ENCODE measurements around the gene KCNK6. TPM values are rescaled to one million over a fixed set of nuclear protein-coding genes. Genes with fewer than 3 reads are reported as not detected.

The KCNK6 gene
- total RNA-seq, 1 experiment from 2014 or later = 3.2 TPM

GRCh38 chr19:38294090-38294489, 25.6 kb upstream of the KCNK6 start:
- no peak for DNase-seq (ENCODE audit: low read depth)

DNA sequence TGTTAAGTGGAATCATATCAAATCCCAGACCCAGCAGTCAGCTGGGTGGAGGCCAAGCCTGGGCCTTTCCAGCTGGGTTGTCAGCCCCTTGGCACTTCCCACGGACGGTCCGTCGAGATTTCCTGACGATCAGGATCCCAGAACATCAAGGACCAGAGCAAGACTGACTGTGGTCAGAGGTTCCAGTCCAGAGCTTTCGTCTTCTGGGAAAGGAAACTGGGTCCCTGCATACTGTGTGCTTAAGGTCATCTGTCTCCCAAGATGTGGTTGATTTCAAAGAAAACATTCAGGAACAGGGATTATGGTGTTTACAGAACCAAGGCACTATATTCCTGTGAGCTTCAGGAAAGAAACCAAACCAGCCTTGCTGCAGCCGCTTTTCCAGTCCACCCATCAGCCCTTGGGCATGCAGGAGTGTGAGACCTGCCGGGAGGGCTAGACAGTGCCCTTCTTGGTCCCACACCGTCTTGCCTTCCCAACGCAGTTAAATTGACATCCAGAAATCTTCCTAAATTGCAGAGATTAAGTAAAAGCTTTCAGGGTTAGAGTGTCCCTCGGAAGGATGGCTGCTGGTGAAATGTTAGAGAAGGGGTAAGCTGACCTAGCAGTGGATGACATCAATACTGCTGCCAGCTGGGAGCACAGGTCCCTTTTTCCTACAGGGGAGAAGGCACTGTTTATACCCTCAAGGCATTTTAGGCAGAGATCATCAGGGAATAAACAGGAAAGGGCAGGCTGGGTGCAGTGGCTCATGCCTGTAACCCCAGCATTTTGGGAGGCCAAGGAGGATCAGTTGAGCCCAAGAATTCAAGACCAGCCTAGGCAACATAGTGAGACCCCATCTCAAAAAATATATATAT, 20.6 kb upstream of the KCNK6 start:
- peak; percentile 59 for DNase-seq (ENCODE audit: low read depth)

GRCh38 chr19:38303517-38304351, 15.9 kb upstream of the KCNK6 start, which contains the start of gene C19orf33:
Gene C19orf33 (plus strand): TSS chr19:38304251. CDS start chr19:38304262, 11 bp downstream.
- no peak for DNase-seq (ENCODE audit: low read depth)

DNA sequence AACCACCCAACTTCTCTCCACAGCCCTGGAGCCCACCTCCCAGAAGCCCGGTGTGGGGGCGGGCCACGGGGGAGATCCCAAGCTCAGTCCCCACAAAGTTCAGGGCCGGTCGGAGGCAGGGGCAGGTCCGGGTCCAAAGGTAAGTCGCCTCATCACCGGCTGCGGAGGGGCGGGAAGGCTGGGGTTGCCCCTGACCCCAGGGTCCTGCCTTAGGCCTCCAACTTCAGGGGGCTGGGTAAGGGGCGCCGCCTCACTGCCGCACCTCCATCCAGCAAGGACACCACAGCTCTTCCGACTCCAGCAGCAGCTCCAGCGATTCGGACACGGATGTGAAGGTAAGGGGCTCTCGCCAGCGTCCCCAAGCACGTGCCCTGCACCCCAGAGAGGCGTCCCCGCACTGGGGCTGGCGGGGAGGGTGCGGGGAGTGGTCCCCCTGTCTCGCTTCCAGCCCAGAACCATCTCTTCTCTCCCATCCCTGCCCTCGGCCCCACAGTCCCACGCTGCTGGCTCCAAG, 15.2 kb upstream of the KCNK6 start:
- no peak for DNase-seq (ENCODE audit: low read depth)

DNA sequence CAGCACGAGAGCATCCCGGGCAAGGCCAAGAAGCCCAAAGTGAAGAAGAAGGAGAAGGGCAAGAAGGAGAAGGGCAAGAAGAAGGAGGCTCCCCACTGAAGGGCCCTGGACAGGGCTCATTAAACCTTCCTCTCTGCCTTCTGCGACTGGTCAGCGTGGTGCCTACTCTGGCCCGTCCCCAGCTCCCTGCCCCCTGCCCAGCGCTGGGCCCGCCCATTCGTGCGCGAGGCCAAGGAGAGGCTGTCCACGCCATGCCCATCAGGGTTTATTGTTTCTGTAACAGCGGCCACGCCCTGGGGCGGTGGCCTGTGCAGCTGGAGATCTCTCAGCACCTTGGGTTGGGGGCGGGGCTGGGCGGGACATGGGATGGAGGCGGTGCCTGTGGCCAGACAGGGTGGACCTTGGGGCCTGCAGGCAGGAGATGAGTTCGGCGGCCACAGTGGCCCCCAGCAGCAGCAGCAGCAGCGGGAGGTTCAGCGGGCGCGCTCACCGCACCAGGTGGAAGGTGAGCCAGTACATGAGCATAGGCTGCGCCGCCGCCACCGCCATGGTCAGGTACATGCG, 14.7 kb upstream of the KCNK6 start:
- DNase-seq (ENCODE audit: low read depth) = no peak

DNA sequence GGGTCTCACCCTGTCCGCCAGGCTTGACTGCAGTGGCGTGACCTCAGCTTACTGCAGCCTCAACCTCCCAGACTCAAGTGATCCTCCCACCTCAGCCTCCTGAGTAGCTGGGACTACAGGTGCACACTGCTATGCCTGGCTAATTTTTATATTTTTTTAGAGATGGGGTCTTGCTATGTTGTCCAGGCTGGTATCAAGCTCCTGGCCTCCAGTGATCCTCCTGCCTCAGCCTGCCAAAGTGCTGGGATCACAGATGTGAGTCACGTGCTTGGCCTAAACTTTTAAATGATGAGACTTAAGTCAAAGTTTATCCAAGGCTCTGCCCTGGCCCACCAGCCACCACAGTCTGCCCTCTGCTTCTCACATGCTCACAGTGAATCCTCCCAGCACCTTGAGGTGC, 13.4 kb upstream of the KCNK6 start:
- no peak for DNase-seq (ENCODE audit: low read depth)

- DNase-seq (ENCODE audit: low read depth) = no peak
Observed at GRCh38 chr19:38307076-38307475, 12.6 kb upstream of the KCNK6 start.

DNA sequence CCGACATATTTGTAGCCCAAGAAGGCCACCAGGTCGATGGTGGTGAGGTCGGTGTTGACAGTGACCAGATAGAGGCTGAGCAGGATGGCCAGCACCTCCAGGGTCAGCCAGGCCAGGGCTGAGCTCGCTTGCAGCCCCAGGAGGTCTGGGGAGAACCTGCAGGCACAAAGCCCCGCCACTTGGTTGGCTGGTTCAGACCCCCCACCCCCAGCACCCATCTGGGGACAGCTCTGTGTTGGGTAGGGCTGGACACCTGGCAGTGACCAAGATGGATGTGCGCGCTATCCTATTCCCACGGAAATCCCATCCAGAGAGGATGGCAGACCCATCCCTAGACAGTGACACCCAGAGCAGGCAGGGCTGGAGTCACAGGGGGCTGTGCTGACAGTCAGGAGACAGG, 12.0 kb upstream of the KCNK6 start:
- DNase-seq (ENCODE audit: low read depth) = no peak

- DNase-seq (ENCODE audit: low read depth) = no peak
Observed at GRCh38 chr19:38308006-38308766, 11.5 kb upstream of the KCNK6 start.

GRCh38 chr19:38308926-38309614, 10.6 kb upstream of the KCNK6 start:
- DNase-seq (ENCODE audit: low read depth) = no peak

DNA sequence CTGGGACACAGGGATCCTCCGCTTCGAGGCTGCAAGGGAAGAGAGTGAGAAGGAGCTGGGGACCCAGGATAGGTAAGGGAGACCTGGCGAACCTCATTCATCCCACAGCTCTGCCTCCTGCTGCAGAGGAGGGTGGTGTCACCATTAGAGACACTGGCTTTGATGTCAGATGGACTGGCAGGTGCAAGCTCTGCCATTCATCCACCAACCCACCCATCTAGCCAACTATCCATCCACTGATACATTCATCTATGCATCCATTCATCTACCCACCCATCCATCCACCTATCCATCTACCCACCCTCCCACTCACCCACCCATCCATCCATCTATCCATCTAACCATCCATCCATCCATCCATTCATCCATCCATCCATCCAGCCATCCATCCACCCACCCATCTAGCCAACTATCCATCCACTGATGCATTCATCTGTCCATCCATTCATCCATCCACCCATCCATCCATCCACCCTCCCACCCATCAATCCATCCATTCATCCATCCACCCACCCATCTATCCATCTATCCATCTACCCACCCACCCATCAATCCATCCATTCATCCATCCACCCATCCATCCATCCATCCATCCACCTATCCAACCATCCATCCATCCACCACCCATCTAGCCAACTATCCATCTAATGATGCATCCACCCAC, 9.9 kb upstream of the KCNK6 start:
- DNase-seq (ENCODE audit: low read depth) = no peak

DNA sequence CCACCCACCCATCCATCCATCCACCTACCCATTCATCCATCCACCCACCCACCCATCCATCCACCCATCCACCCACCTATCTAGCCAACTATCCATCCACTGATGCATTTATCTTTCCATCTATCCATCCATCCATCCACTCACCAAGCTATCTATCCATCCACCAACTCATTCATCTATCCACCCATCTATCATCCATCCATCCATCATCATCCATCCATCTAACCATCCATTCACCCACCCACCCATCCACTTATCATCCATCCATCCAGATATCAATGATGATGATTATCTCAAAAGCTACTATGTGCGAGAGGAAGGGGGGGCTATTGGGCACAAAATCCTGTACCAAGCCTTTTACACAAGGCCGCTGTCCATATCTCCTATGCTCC, 9.4 kb upstream of the KCNK6 start:
- no peak for DNase-seq (ENCODE audit: low read depth)

DNA sequence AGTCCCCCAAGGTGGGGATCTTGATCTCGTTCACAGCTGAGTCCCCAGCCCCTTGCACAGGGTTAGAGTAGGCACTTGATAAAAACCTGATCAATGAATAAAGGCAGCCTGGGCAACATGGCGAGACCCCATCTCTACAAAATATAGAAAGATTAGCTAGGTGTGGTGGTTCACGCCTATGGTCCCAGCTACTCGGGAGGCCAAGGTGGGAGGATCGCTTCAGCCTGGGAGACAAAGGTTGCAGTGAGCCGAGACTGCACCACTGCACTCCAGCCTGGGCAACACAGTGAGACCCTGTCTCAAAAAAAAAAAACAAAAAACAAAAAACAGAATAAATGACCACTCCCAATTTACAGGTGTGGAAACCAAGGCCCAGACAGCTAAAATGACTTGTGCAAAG, 8.7 kb upstream of the KCNK6 start:
- no peak for DNase-seq (ENCODE audit: low read depth)

DNA sequence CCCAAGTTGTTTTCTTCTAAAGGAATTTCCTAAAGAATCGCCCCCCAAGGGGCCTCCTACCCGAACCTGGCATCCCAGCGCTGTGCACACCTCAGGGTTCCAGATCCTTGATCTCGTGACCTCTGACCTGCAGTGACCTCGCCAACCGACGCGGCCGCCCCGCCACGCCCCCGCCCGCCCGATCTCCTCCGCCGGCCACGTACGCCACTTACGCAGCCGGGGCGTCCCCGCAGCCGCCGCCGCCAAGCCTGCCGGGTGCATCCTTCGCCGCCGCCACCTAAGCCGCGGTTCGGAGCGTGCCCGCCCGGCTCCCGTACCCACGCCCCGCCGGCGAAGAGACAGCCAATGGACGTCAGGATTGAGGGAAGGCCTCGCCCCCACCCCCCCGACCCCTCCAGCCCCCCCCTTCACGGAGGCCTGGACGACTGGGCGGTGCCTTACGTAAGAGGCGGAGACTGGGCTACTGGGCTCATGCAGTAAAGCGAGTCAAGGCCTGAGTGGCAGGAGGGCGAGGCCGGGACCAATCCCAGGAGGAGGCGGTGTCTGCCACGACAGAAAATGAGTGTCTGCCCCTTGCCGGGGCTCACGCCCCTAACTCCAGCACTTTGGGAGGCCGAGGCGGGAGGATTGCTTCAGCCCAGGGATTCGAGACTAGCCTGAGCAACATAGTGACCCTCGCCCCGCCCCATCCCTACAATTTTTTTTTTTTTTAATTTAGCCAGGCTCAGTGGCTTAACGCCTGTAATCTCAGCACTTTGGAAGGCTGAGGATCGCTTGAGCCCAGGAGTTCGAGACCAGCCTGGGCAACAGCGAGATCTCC, 3.8 kb upstream of the KCNK6 start, which contains the start of gene YIF1B:
YIF1B (minus strand) TSS at position 291 of the 820 bp plus-strand sequence; CDS start at position 261, 30 bp downstream.
- peak; percentile 96 for DNase-seq (ENCODE audit: low read depth)

GRCh38 chr19:38316477-38317067, 3.1 kb upstream of the KCNK6 start:
- DNase-seq (ENCODE audit: low read depth) = no peak

DNA sequence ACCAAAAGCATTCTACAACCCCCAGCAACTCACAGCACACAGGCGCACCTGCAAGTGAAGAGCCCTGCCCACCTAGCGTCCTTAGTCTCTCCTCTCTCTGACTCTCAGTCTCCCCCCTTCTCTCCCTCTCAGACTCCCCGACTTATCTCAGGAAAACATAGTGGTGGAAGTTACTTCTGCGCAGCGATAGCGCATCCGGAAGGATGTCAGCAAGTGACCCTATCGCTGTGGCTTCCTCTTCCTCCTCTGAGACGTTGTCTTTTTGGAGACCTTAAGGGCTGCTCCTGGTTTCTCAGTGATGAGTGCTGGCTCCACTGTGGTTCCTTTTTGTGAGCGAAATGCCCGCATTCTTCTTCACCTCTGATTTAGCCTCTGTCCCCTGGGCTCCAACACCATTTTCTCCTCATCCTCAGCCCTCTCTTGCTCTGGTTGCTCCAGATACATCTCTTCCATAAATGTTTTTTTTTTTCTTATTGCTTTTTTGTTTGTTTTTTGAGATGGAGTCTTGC, 2.5 kb upstream of the KCNK6 start:
- DNase-seq (ENCODE audit: low read depth) = no peak

- no peak for DNase-seq (ENCODE audit: low read depth)
Observed at GRCh38 chr19:38318660-38319059, 985 bp upstream of the KCNK6 start.

DNA sequence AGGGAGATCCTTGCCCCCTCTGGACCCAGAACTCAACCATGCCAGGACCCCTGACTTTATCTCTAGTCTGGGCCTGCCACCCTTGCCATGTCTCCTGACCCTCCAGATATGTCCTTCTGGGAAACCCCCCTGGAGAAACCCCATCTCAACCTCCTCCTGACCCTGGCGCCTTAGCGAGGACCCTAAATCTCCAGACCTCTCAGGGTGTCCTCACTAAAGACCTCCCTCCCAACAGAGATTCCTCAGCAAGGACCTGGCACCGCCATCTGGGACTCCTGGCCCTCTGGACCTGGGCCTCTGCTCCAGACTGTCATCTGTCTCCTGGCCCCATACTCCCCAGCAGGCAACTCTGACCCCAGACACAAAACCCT, 1.3 kb downstream of the KCNK6 start:
- DNase-seq (ENCODE audit: low read depth) = no peak
